Measurements from ENCODE around the gene ING5. TPM values are rescaled to one million over a fixed set of nuclear protein-coding genes. Genes with fewer than 3 reads are reported as not detected.

The ING5 gene
- total RNA-seq, 1 donor from 2014 or later = 26.4 TPM

- DNase-seq (ENCODE audit: low read depth in 2 of 2) = no peak
Observed at GRCh38 chr2:241706537-241706936, 4.7 kb downstream of the ING5 start.

DNA sequence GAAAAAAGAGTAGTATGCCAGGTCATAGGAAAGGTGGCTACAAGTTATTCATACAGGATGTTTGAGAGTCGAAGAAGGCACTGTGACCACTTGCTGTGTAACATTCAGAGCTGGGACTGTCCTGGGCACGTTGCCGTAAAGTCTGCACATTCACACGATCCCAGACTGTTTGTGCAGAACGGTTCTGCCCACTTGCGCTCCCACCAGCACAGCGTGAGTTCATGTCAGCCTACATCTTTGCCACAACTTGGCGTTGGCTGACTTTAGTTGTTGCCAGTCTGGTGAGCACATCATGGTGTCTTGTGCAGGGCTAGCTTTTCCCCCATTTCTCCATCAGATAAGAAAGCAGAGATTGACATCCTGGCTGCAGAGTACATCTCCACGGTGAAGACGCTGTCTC, 7.0 kb downstream of the ING5 start:
- no peak for DNase-seq (ENCODE audit: low read depth in 2 of 2)

DNA sequence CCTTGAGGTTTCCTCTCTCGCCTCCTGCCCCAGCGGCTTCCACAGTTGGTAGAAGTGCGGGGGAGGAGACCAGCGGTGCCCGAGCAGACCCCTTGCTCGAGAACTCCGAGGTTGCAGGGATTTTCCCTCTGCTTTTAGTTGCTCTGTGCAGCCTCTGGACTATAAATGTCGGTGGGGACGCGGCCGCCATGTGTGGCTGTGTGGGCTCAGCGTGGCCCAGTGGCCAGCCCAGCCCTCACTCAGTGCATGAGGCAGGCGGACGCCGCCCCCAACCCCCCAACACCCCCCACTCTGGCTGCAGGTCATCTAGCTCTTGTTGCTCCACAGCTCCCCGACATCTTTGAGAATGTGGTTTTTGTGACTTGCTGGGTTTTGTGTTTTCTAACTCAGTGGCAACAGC, 17.3 kb downstream of the ING5 start:
- DNase-seq (ENCODE audit: low read depth in 2 of 2) = no peak

- DNase-seq (ENCODE audit: low read depth in 2 of 2) = no peak
Observed at GRCh38 chr2:241720099-241720498, 18.3 kb downstream of the ING5 start.

- no peak for DNase-seq (ENCODE audit: low read depth in 2 of 2)
Observed at GRCh38 chr2:241720560-241720959, 18.7 kb downstream of the ING5 start.

GRCh38 chr2:241721852-241722251, 20.0 kb downstream of the ING5 start:
- DNase-seq (ENCODE audit: low read depth in 2 of 2) = no peak

- DNase-seq (ENCODE audit: low read depth in 2 of 2) = no peak
Observed at GRCh38 chr2:241722896-241723454, 21.1 kb downstream of the ING5 start.

DNA sequence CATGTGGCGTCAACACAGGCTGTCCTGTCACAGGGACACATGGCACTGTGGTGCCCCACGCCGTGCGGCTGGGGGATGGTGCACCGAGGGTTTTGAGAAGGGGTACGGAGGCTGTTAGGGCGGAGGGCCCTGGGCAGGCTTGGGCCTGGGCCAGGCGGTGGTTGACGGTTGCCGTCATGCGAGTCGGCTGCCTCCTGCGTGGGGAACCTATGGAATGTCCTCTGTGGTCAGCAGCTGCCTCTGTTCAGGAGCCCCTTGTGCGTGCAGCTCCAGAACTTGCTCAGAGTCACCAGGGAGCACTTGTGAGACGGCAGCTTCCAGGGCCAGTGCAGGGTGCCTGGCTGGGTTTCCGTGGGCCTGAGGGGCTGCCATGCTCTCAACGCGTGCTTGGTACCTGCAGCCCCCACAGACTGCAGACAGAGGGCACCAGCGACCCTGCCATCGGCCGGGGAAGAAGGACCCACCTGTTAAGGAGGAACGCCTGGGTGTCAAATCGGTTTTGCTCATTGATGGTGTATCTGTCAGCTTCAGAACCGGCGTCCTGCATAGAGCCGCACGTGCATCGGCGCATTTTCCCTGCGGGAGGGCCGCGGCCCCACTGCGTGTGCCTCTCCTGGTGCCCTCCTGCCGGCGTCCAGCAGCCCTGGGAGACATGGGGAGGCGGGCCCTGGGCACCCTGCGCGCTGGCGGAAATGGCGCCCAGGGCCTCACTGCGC, 22.6 kb downstream of the ING5 start:
- peak in 1 of 2 donors; percentile 31 for DNase-seq (ENCODE audit: low read depth in 2 of 2)

DNA sequence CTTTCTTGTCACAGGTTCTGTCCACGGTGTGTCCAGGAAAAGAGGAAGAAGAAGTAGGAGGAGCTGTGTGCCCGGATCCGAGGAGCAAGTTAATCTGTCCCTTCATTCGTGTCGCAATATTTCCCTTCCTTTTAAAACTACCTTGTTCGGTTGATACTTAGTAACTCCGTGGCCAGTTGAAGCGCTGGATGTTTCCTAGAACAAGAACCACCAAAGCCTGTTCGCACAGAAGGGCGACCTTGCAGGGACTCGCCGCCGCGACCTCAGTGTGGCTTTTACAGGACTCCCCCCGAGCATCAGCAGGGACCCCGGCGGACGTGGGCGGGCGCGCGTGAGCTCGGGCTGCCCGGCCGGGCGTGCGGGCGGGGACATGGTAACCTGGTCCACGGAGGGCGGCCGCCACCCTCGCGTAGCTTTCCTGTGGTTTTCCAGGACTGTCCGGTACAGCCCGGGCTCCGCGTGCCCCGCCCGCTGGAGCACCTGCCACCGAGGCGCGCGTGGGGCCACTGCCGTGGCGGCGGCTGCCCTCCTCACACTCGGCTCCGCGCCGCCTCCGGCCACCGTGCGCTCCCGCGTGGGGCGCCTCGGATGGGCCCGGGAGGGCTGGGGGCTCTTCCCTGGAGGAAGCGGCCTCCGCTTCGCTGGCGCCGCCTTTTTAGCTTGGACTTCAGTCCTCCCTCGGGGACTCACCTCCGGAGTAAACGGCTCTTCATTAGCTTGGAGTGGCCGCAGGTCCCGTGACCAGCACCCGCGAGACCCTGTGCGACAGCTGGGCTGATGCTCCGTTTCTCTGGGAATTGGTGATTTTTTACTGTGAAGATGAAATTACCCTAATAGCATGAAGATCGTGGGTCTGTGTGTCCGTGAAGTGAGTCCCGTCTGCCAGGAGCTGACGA, 23.4 kb downstream of the ING5 start:
- DNase-seq (ENCODE audit: low read depth in 2 of 2) = no peak

DNA sequence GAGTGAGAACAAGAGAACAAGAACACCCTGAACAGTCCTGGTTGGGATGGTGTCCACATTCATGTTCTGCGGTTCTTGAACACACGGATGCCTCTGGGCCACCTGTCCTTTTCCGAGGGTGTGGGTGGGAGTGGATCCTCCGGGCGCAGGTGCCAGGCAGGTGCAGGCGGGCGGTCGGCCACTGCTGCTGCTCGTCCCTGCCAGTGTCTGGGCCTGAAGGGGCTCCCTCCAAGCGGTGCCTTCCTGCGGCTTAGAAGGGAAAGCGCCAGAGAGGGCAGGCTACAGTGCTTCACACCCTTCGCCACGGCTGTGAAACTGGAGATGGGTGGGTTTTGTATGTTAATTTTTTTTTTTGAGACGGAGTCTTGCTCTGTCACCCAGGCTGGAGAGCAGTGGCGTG, 24.6 kb downstream of the ING5 start:
- DNase-seq (ENCODE audit: low read depth in 2 of 2) = no peak

- no peak for DNase-seq (ENCODE audit: low read depth in 2 of 2)
Observed at GRCh38 chr2:241728000-241728399, 26.2 kb downstream of the ING5 start.

DNA sequence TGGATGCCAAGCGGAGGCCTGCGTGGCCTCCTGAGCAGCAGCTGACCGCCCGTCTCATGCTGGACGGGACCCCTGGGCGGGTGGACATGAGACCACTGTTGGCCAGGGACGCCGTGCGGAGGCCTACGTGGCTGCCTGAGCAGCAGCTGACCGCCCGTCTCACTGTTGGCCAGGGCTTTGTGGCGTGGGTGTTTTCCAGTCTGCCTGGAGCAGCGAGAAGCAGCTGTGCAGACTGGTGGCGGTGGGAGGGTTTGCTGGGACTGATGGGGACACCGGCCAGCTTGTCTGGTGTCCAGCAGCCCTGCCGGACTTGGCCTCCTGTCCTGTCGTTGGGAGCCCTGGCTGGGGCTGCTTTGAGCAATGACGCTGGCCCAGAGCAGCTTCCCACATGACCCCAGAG, 26.8 kb downstream of the ING5 start:
- peak in 1 of 2 donors; percentile 55 for DNase-seq (ENCODE audit: low read depth in 2 of 2)

- no peak for DNase-seq (ENCODE audit: low read depth in 2 of 2)
Observed at GRCh38 chr2:241729868-241730267, 28.0 kb downstream of the ING5 start.

- peak; percentile 60 to 70 for DNase-seq (ENCODE audit: low read depth in 2 of 2)
Observed at GRCh38 chr2:241730671-241731293, 28.9 kb downstream of the ING5 start.

DNA sequence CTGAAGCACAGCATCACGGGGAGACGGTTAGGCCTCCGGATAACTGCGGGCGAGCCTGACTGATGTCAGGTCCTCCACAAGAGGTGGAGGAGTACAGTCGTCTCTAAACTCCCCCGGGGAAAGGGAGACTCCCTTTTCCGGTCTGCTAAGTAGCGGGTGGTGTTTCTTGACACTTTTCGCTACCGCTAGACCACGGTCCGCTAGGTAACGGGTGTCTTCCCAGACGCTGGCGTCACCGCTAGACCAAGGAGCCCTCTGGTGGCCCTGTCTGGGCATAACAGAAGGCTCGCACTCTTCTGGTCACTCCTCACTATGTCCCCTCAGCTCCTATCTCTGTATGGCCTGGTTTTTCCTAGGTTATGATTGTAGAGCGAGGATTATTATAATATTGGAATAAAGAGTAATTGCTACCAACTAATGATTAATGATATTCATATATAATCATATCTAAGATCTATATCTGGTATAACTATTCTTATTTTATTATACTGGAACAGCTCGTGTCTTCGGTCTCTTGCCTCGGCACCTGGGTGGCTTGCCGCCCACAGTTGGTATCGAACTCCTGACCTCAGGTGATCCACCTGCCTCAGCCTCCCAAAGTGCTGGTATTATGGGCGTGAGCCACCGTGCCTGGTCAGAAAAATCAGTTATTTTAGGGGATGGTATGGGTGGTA, 30.8 kb downstream of the ING5 start:
- peak; percentile 42 to 52 for DNase-seq (ENCODE audit: low read depth in 2 of 2)

DNA sequence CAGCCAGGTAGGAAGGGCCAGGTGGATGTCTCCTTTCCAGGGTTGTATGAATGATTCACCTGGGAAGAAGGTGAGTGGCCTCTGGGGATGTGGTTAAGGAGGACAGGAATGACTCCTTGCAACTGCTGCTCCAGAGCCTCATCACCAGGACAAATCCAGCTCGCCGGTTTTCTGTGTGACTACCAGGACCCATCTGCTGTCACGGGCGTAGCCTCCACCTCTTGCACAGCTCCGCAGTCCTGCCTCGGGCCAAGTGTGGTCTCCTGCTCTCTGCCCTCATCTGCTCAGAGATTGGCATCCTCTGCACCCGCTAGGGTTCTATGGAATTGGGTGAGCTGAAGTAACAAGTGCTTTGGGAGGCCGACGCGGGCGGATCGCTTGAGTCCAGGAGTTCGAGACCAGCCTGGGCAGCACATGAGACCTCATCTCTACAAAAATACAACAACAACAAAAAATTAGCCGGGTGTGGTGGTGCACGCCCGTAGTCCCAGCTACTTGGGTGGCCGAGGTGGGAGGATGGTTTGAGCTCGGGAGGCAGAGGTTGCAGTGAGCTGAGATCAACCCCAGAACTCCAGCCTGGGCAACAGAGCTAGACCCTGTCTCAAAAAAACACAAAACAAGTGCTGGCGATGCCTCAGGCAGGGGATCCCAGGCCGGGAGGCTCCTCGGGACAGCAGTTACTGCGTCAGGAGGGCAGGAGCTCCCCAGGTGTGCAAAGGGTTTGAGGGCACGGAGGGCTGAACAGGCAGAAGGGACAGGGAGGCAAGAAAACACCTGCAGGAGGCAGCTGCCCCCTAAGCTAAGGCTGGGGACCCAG, 31.8 kb downstream of the ING5 start:
- no peak for DNase-seq (ENCODE audit: low read depth in 2 of 2)

DNA sequence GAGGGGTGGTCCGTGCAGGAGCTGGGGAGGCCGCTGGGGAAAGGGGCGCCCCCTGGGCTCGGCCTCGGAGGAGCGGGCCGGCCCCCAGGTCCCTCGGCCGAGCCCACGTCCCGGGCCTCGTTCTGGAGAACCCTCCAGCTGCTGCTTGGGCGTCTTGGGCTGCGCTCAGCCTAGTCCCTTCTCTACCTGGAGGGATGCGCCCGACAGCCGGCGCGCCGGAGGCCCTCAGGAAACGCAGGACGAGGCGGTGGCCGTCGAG, 32.3 kb downstream of the ING5 start:
- no peak for DNase-seq (ENCODE audit: low read depth in 2 of 2)

DNA sequence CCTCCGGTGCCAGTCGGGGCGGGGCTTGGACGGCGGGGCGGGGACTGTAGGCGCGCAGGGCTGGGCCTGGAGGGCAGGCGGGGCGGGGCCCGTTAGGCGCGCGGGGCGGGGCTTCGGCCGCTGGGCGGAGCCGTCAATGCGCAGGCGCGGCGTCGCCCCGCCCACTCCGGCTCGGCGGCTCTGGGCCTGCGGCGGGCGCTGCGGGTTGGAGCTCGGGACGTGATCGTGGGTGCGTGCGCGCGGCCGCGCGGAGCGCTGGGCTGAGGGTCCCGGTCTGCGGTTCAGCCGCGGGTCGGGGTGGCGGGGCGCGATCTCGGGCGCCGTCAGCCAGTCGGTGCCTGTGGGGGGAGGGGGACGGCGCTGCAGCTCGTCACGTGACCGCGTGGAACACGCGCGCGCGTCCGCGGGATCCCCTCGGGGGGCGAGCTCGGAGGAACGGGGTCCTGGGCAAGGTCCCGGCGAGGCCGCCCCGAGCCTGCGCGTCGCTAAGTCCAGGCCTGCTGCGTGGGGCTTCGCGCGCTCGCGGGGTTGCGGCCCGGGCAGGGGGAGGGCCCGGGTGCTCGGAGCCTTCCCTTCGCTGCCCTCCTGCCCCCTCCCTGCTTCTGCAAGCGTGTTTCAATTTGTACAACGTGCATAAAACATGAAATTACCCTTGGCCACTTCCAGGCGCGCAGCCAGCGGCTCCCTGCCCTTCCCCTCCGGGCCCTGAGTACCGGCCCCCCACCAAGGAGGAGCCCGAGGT, 32.8 kb downstream of the ING5 start, which contains the start of gene D2HGDH:
Gene D2HGDH (plus strand): TSS at position 164 of the 742 bp plus-strand sequence. CDS start 595 bp downstream, outside the sequence.
- DNase-seq (ENCODE audit: low read depth in 2 of 2) = peak; percentile 86 to 93

DNA sequence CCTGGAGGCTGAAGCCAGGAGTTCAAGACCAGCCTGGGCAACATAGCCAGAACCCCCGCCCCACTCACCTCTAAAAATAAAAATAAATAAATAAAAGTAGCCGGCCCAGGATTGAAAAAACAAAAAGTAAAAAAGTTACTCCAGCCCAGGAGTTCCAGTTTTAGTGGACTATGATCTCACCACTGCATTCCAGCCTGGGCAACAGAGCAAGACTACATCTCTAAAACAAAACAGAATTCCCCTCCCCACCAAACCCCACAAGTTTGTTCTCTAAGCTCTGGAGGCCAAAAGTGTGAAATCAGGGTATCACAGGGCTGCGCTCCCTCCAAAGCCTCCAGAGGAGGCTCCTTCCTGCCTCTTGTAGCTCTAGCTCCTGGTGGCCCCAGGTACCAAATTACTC, 34.3 kb downstream of the ING5 start:
- DNase-seq (ENCODE audit: low read depth in 2 of 2) = no peak

Data from lung microvascular endothelial cell (primary cell).